NCI-H1105 treated with DMSO at 0.1 percent for 48 hours (cell line): ENCODE measurements around the gene BHLHE23.

Experiments
- DNase-seq: peaks from one replicate; lab custom pipeline; 2025; lab: John Stamatoyannopoulos, UW

Gene BHLHE23

GRCh38 chr20:63025534-63026331 lies 19.0 kb upstream of the BHLHE23 start:
- DNase-seq = no peak

GRCh38 chr20:63024573-63025392 lies 18.0 kb upstream of the BHLHE23 start:
- DNase-seq = no peak

GRCh38 chr20:63023936-63024571 lies 17.3 kb upstream of the BHLHE23 start:
- DNase-seq = no peak

GRCh38 chr20:63023071-63023935 lies 16.5 kb upstream of the BHLHE23 start:
- no peak for DNase-seq

GRCh38 chr20:63022501-63022900 lies 15.7 kb upstream of the BHLHE23 start:
- DNase-seq = no peak

GRCh38 chr20:63021356-63022321 lies 14.9 kb upstream of the BHLHE23 start:
- no peak for DNase-seq

- no peak for DNase-seq
Observed at GRCh38 chr20:63020681-63021080, 13.9 kb upstream of the BHLHE23 start.

GRCh38 chr20:63017826-63018411 lies 11.2 kb upstream of the BHLHE23 start:
- DNase-seq = no peak

GRCh38 chr20:63017076-63017825 lies 10.5 kb upstream of the BHLHE23 start:
- DNase-seq = no peak

GRCh38 chr20:63016514-63017075 lies 9.8 kb upstream of the BHLHE23 start:
- no peak for DNase-seq

GRCh38 chr20:63015662-63016361 lies 9.0 kb upstream of the BHLHE23 start:
- DNase-seq = no peak

GRCh38 chr20:63015147-63015661 lies 8.4 kb upstream of the BHLHE23 start:
- no peak for DNase-seq

GRCh38 chr20:63014710-63015109 lies 7.9 kb upstream of the BHLHE23 start:
- no peak for DNase-seq

GRCh38 chr20:63014287-63014686 lies 7.5 kb upstream of the BHLHE23 start:
- no peak for DNase-seq

GRCh38 chr20:63013207-63013606 lies 6.4 kb upstream of the BHLHE23 start:
- no peak for DNase-seq

GRCh38 chr20:63011798-63012197 lies 5.0 kb upstream of the BHLHE23 start:
- peak; percentile 85 for DNase-seq

- peak; percentile 14 for DNase-seq
Observed at GRCh38 chr20:63009988-63010769, 3.4 kb upstream of the BHLHE23 start.
